GM21381 (cell line): ENCODE measurements around the gene FAM210B.
"Not testable (repeated sequence)": the region's sequence is repeated elsewhere in the genome, so short reads cannot be mapped to it uniquely, and the experiment has no call there.

Experiments
- ATAC-seq: cut with Tn5 transposase; IDR thresholded peaks from one replicate; pipeline ENCODE4 v1.9.1; 2021; ENCODE audit warnings: mild to moderate bottlenecking, moderate library complexity; ENCODE audit not compliant: unreplicated experiment

The FAM210B gene

GRCh38 chr20:56358600-56359211, at the start of gene FAM210B:
TSS of gene FAM210B (plus strand) at chr20:56358974. CDS start at chr20:56359006, 32 bp downstream.
- peak; percentile 98 for ATAC-seq

- ATAC-seq, result no peak
These were observed 42.7 kb upstream of the FAM210B start for GRCh38 chr20:56316051-56316450.

GRCh38 chr20:56316483-56316882, 42.3 kb upstream of the FAM210B start:
- ATAC-seq, result no peak

GRCh38 chr20:56322681-56323080, 36.1 kb upstream of the FAM210B start:
- ATAC-seq, result no peak

GRCh38 chr20:56323206-56323605, 35.6 kb upstream of the FAM210B start:
- ATAC-seq, result no peak

- ATAC-seq, result no peak
These were observed 35.1 kb upstream of the FAM210B start for GRCh38 chr20:56323656-56324055.

GRCh38 chr20:56324806-56325205, 34.0 kb upstream of the FAM210B start:
- ATAC-seq, result no peak

- no peak for ATAC-seq
These were observed 29.9 kb upstream of the FAM210B start for GRCh38 chr20:56328861-56329260.

- ATAC-seq, result not testable (repeated sequence)
These were observed 22.1 kb upstream of the FAM210B start for GRCh38 chr20:56336709-56337108.

GRCh38 chr20:56342783-56343182, 16.0 kb upstream of the FAM210B start:
- no peak for ATAC-seq

- peak; percentile 72 for ATAC-seq
These were observed 14.9 kb upstream of the FAM210B start for GRCh38 chr20:56343861-56344381.

GRCh38 chr20:56345911-56346310, 12.9 kb upstream of the FAM210B start:
- no peak for ATAC-seq

- no peak for ATAC-seq
These were observed 11.0 kb upstream of the FAM210B start for GRCh38 chr20:56347628-56348304.

- no peak for ATAC-seq
These were observed 10.5 kb upstream of the FAM210B start for GRCh38 chr20:56348305-56348693.

GRCh38 chr20:56348746-56349145, 10.0 kb upstream of the FAM210B start:
- ATAC-seq, result no peak

- no peak for ATAC-seq
These were observed 7.9 kb upstream of the FAM210B start for GRCh38 chr20:56350842-56351241.

GRCh38 chr20:56352345-56353055, 6.3 kb upstream of the FAM210B start:
- ATAC-seq, result no peak

- ATAC-seq, result no peak
These were observed 5.4 kb upstream of the FAM210B start for GRCh38 chr20:56353356-56353755.

GRCh38 chr20:56358070-56358469, 704 bp upstream of the FAM210B start:
- ATAC-seq, result no peak

GRCh38 chr20:56359212-56360132, 698 bp downstream of the FAM210B start:
- ATAC-seq, result peak; percentile 19
